ENCODE data around the gene ARPP21. TPM values are rescaled to one million over a fixed set of nuclear protein-coding genes. Genes with fewer than 3 reads are reported as not detected.

ARPP21 gene
- total and polyA plus RNA-seq, 2 donors (not counting 3 experiments of a cell fraction or from before 2014, with no cell fraction given): not detected

- no peaks in the 10 kb centered on the region for H3K79me2 ChIP-seq (ENCODE audit: control insufficient read depth, insufficient read depth, low read length)
- no peak overlapping the region for H3K4me3 ChIP-seq (replicated peaks in 1 of 3; ENCODE audit: insufficient read depth in 1 of 3, low read depth in 1 of 3, low read length in 3 of 3)
- no peak overlapping the region for H3K4me2 ChIP-seq (ENCODE audit: insufficient read depth, low read length)
- H3K4me1 ChIP-seq (ENCODE audit: control insufficient read depth, extremely low read depth, insufficient read depth, low read length): peaks cover 6% of the 10 kb centered on the region
- dilution Hi-C loops (cut with MboI; ENCODE audit: extremely low pct_ligation_motif_present, low sequenced_read_pairs): no loop called here
- no peak for FAIRE-seq
- BruUV-seq (replicated peaks): no TSS peak
- H3K9me1 ChIP-seq (replicated peaks; ENCODE audit: control insufficient read depth, extremely low read depth, insufficient read depth, low read length): no peaks in the 10 kb centered on the region
- intact Hi-C loops (cut with micrococcal nuclease): no loop called here
- no peaks in the 10 kb centered on the region for H3K9me3 ChIP-seq (replicated peaks; ENCODE audit: control insufficient read depth, insufficient read depth, low read length)
- peaks cover 22 to 46% of the 10 kb centered on the region in 2 experiments for H3K27me3 ChIP-seq (ENCODE audit: control insufficient read depth in 2 of 2, insufficient read depth in 2 of 2, low read length in 2 of 2)
- no peak overlapping the region for H3K9ac ChIP-seq (replicated peaks; ENCODE audit: extremely low read depth, insufficient read depth, low read length)
- H4K20me1 ChIP-seq (replicated peaks; ENCODE audit: control insufficient read depth, extremely low read depth, insufficient read depth, low read length): no peaks in the 10 kb centered on the region
- DNase-seq (ENCODE audit: low read depth, low spot score): no peak
- no peak overlapping the region for H2AFZ ChIP-seq (ENCODE audit: low read depth, low read length)
- TF ChIP-seq MAX (IDR thresholded peaks at IDR 0.05; ENCODE audit: insufficient read depth, insufficient read length) (no peak), CTCF (IDR thresholded peaks at IDR 0.05; ENCODE audit: extremely low read depth in 1 of 2, insufficient read depth in 1 of 2, low read depth in 1 of 2, low read length in 2 of 2) (no peak), EZH2 (IDR thresholded peaks at IDR 0.05; ENCODE audit: borderline replicate concordance, low read depth, low read length, severe bottlenecking) (no peak), FOS (IDR thresholded peaks at IDR 0.05; ENCODE audit: borderline replicate concordance, insufficient read depth, low read length) (no peak), POLR2AphosphoS5 (IDR thresholded peaks at IDR 0.05; ENCODE audit: insufficient read depth, low read depth, low read length) (no peak), JUN (IDR thresholded peaks at IDR 0.05; ENCODE audit: borderline replicate concordance, insufficient read depth, insufficient read length, low read depth) (no peak), MYC (IDR thresholded peaks at IDR 0.05; ENCODE audit: low read depth, low read length) (no peak), GATA2 (IDR thresholded peaks at IDR 0.05; ENCODE audit: insufficient read depth, insufficient read length, low read depth, low read length) (no peak), POLR2A (IDR thresholded peaks at IDR 0.05; ENCODE audit: low read depth, low read length) (no peak)
- ChIA-PET POLR2A (no interaction called here), CTCF (interaction anchor here (2.9 kb wide), 1 partner anchor 16 kb away, joined by 7 read pairs; no protein-coding TSS in a partner anchor)
- H3K27ac ChIP-seq (ENCODE audit: insufficient read depth, low read depth, low read length): no peak overlapping the region
- no peaks in the 10 kb centered on the region for H3K36me3 ChIP-seq (ENCODE audit: control insufficient read depth in 2 of 2, extremely low read depth in 1 of 2, insufficient read depth in 2 of 2, low read length in 2 of 2)
These were observed 4.2 kb downstream of the ARPP21 start for GRCh38 chr3:35643495-35643894.

All from endothelial cell of umbilical vein (primary cell).